Ovary (tissue), 3 donors: ENCODE measurements around the gene RFX1.
A peak's percentile ranks its signal among the peaks of the same experiment; 100 is the strongest.

ENCODE experiments used
- CTCF ChIP-seq, 3 donors: fragments of 450-650 bp in 2 of 3; fragments of 200-600 bp in 1 of 3; IDR thresholded peaks; one replicate each; pipeline versions ENCODE4 v1.5.1 to v1.8.0; 2016 to 2022; ENCODE audit warnings: antibody characterized with exemption in 3 of 3, mild to moderate bottlenecking in 1 of 3
- EP300 ChIP-seq: sonication (generic); formaldehyde crosslinking; IDR thresholded peaks from one replicate; pipeline ENCODE4 v1.6.1; 2017; ENCODE audit warnings: antibody characterized with exemption
- POLR2A ChIP-seq: fragments of 450-650 bp; IDR thresholded peaks from one replicate; pipeline ENCODE4 v1.6.1; 2017; ENCODE audit warnings: antibody characterized with exemption, mild to moderate bottlenecking, moderate library complexity
- donor health status: DM: no; HTN: no; CAD: no.

- TF ChIP-seq EP300 (peak; percentile 90), POLR2A (peak; percentile 54), CTCF (IDR thresholded peaks at IDR 0.05) (peak in 1 of 3 donors; percentile 25)
Observed at GRCh38 chr19:14006766-14007562, 844 bp upstream of the RFX1 start.
